Endothelial cell of umbilical vein (primary cell): ENCODE results near the gene MOK. TPM values are rescaled to one million over a fixed set of nuclear protein-coding genes. Genes with fewer than 3 reads are reported as not detected.

Experiments
- BruUV-seq: library from RNA; stranded (reverse); fragments of 400-500 nt; replicated peaks from 2 replicates; lab custom pipeline; 2021; lab: Mats Ljungman, UMichigan
- CTCF ChIA-PET: fragments of 300-600, 350-600 bp; sonication (Branson Sonifier 250); formaldehyde crosslinking; loops from one replicate; lab custom pipeline; 2021; ENCODE audit warnings: antibody characterized with exemption, inconsistent platforms; lab: Charles Lee
- POLR2A ChIA-PET: fragments of 300-600, 350-600 bp; sonication (Branson Sonifier 250); formaldehyde crosslinking; loops from one replicate; lab custom pipeline; 2021; ENCODE audit warnings: antibody characterized with exemption, inconsistent platforms; lab: Charles Lee
- DNase-seq: peaks from one replicate; pipeline ENCODE4 v3.0.0-alpha.2; 2011; ENCODE audit warnings: low read depth, low spot score
- FAIRE-seq: peaks from 2 replicates; lab custom pipeline; 2011; peaks lifted over from hg19 to GRCh38; lab: Jason Lieb, UNC
- H2AFZ ChIP-seq: 2 replicates; pipeline ENCODE4 v1.6.0; 2012; ENCODE audit warnings: low read depth, low read length, control low read depth, inconsistent platforms
- H3K27ac ChIP-seq: 2 replicates; pipeline ENCODE4 v1.5.1; 2011; ENCODE audit warnings: low read depth, mild to moderate bottlenecking, control low read depth, low read length, moderate library complexity; ENCODE audit not compliant: insufficient read depth
- H3K27me3 ChIP-seq, 2 experiments: 2 replicates each; pipeline versions ENCODE4 v1.6.0 to v1.6.1; 2011; ENCODE audit warnings: low read length in 2 of 2, mixed read lengths in 1 of 2; ENCODE audit not compliant: control insufficient read depth in 2 of 2, insufficient read depth in 2 of 2
- H3K36me3 ChIP-seq, 2 experiments: 2 replicates in 1 of 2; 3 replicates in 1 of 2; pipeline ENCODE4 v1.5.1; 2011; ENCODE audit warnings: low read length in 2 of 2, mild to moderate bottlenecking in 1 of 2, moderate library complexity in 1 of 2; ENCODE audit not compliant: control insufficient read depth in 2 of 2, insufficient read depth in 2 of 2; ENCODE audit errors: extremely low read depth in 1 of 2
- H3K4me1 ChIP-seq: 3 replicates; pipeline ENCODE4 v1.5.1; 2011; ENCODE audit warnings: mild to moderate bottlenecking, low read length; ENCODE audit not compliant: control insufficient read depth, insufficient read depth; ENCODE audit errors: extremely low read depth
- H3K4me2 ChIP-seq: 2 replicates; pipeline ENCODE4 v1.6.1; 2011; ENCODE audit warnings: low read length, control low read depth, mixed read lengths; ENCODE audit not compliant: insufficient read depth
- H3K4me3 ChIP-seq, 3 experiments: fragments of 200-600 bp in 1 of 3; sonication (generic), shearing (Covaris generic) in 1 of 3; replicated peaks in 1 of 3; 2 replicates each; pipeline ENCODE4 v1.5.1; 2011 to 2016; ENCODE audit warnings: control low read depth in 3 of 3, low read length in 3 of 3, mild to moderate bottlenecking in 2 of 3, inconsistent platforms in 1 of 3, low read depth in 1 of 3, moderate library complexity in 1 of 3; ENCODE audit not compliant: insufficient read depth in 1 of 3
- H3K79me2 ChIP-seq: 2 replicates; pipeline ENCODE4 v1.6.0; 2012; ENCODE audit warnings: low read length, inconsistent platforms; ENCODE audit not compliant: control insufficient read depth, insufficient read depth
- H3K9ac ChIP-seq: replicated peaks from 2 replicates; pipeline ENCODE3; 2011; ENCODE audit warnings: low read length, control low read depth; ENCODE audit not compliant: insufficient read depth; ENCODE audit errors: extremely low read depth
- H3K9me1 ChIP-seq: replicated peaks from 3 replicates; pipeline ENCODE4 v1.6.0; 2011; ENCODE audit warnings: mild to moderate bottlenecking, low read length; ENCODE audit not compliant: control insufficient read depth, insufficient read depth; ENCODE audit errors: extremely low read depth
- H3K9me3 ChIP-seq: replicated peaks from 2 replicates; pipeline ENCODE4 v1.5.1; 2012; ENCODE audit warnings: low read length, inconsistent platforms; ENCODE audit not compliant: control insufficient read depth, insufficient read depth
- H4K20me1 ChIP-seq: replicated peaks from 2 replicates; pipeline ENCODE3; 2011; ENCODE audit warnings: mild to moderate bottlenecking, low read length; ENCODE audit not compliant: control insufficient read depth, insufficient read depth; ENCODE audit errors: extremely low read depth
- EZH2 ChIP-seq: IDR thresholded peaks from 2 replicates; pipeline ENCODE4 v1.6.1; 2012; ENCODE audit warnings: borderline replicate concordance, low read depth, mild to moderate bottlenecking, moderate library complexity, low read length, inconsistent platforms; ENCODE audit not compliant: severe bottlenecking
- FOS ChIP-seq: IDR thresholded peaks from 2 replicates; pipeline ENCODE4 v1.6.1; 2011; ENCODE audit warnings: mild to moderate bottlenecking, low read length, moderate library complexity, borderline replicate concordance; ENCODE audit not compliant: insufficient read depth
- GATA2 ChIP-seq: IDR thresholded peaks from 2 replicates; pipeline ENCODE4 v1.7.0; 2011; ENCODE audit warnings: low read depth, mild to moderate bottlenecking, moderate library complexity, mixed read lengths, low read length; ENCODE audit not compliant: insufficient read length, insufficient read depth
- JUN ChIP-seq: IDR thresholded peaks from 2 replicates; pipeline ENCODE4 v1.6.1; 2011; ENCODE audit warnings: borderline replicate concordance, low read depth; ENCODE audit not compliant: insufficient read length, insufficient read depth
- MYC ChIP-seq: IDR thresholded peaks from one replicate; pipeline ENCODE4 v1.6.1; 2011; ENCODE audit warnings: mild to moderate bottlenecking, low read depth, low read length
- POLR2A ChIP-seq: IDR thresholded peaks from 2 replicates; pipeline ENCODE4 v1.6.1; 2012; ENCODE audit warnings: low read depth, mild to moderate bottlenecking, control low read depth, low read length
- POLR2AphosphoS5 ChIP-seq: IDR thresholded peaks from 2 replicates; pipeline ENCODE4 v1.6.1; 2012; ENCODE audit warnings: low read depth, mild to moderate bottlenecking, control low read depth, low read length, moderate library complexity; ENCODE audit not compliant: insufficient read depth
- dilution Hi-C: fragments of 300-500 bp; cut with MboI; formaldehyde crosslinking; loops from one replicate; pipeline ENCODE4 v1.15.0; 2019; ENCODE audit warnings: low sequenced_read_pairs; ENCODE audit not compliant: extremely low pct_ligation_motif_present
- intact Hi-C: fragments of 100-400 bp; cut with micrococcal nuclease; formaldehyde crosslinking; loops from one replicate; pipeline ENCODE4 v1.10.0; 2022
- polyA plus RNA-seq, 4 experiments: library from polyadenylated mRNA; depleted of rRNA in 3 of 4; stranded (reverse) in 3 of 4; unstranded in 1 of 4; fragments of >200 nt; gene quantifications; 2 replicates each; pipeline versions ENCODE4 v1.2.1 to v1.2.3, GENCODE V29; 2011 to 2012; ENCODE audit warnings: missing spikeins in 1 of 4
- total RNA-seq: library from RNA; stranded (reverse); gene quantifications from 2 replicates; pipeline ENCODE4 v1.2.3, GENCODE V29; 2021
- TF ChIP-seq, protein P1 (sequence below), 2 donors: IDR thresholded peaks; 1 replicate in 1 of 2; 2 replicates in 1 of 2; pipeline ENCODE4 v1.5.1; 2011; ENCODE audit warnings: low read length in 2 of 2, mild to moderate bottlenecking in 2 of 2, moderate library complexity in 2 of 2, control low read depth in 1 of 2, inconsistent platforms in 1 of 2, low read depth in 1 of 2; ENCODE audit not compliant: insufficient read depth in 1 of 2; ENCODE audit errors: extremely low read depth in 1 of 2
- TF ChIP-seq, protein P2 (sequence below): IDR thresholded peaks from 2 replicates; pipeline ENCODE4 v1.6.1; 2011; ENCODE audit not compliant: insufficient read depth, insufficient read length

Gene MOK
- total and polyA plus RNA-seq, 2 donors (not counting 3 experiments of a cell fraction or from before 2014, with no cell fraction given): 6.1 to 8.6 TPM

DNA sequence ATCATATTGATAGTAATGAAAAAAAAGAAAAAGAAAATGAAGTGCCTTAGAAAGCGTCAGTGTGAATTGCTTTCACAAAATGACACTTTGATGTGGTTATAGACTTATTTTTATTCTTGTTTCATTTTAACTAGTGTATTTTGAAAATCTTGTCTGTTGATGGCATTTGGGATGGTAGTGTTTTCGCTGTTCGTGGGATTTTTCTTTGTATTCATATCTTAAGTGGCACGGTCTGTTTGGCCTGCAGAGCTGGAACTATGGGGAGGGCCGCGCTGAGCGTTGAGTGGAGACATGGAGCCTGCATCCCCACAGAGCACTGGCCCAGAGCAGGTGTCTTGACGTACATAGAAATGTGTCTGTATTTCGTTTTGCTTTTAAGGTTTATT lies 103.6 kb downstream of the MOK start:
- Histone ChIP-seq H3K79me2 (peaks cover 3% of the 10 kb centered on the region), H2AFZ (no peak overlapping the region), H3K9me1 (no peaks in the 10 kb centered on the region), H3K27ac (no peak overlapping the region), H4K20me1 (no peaks in the 10 kb centered on the region), H3K9ac (no peak overlapping the region), H3K36me3 (peaks cover 6 to 12% of the 10 kb centered on the region in 2 experiments), H3K4me3 (no peak overlapping the region), H3K27me3 (no peaks in the 10 kb centered on the region), H3K9me3 (no peaks in the 10 kb centered on the region), H3K4me2 (no peak overlapping the region), H3K4me1 (no peaks in the 10 kb centered on the region)
- dilution Hi-C loops (no loop called here), intact Hi-C loops (no loop called here)
- DNase-seq (no peak), FAIRE-seq (no peak)
- TF ChIP-seq POLR2A (no peak), FOS (no peak), MYC (no peak), EZH2 (no peak), POLR2AphosphoS5 (no peak), JUN (no peak), GATA2 (no peak)
- TF ChIP-seq, protein P1, sequence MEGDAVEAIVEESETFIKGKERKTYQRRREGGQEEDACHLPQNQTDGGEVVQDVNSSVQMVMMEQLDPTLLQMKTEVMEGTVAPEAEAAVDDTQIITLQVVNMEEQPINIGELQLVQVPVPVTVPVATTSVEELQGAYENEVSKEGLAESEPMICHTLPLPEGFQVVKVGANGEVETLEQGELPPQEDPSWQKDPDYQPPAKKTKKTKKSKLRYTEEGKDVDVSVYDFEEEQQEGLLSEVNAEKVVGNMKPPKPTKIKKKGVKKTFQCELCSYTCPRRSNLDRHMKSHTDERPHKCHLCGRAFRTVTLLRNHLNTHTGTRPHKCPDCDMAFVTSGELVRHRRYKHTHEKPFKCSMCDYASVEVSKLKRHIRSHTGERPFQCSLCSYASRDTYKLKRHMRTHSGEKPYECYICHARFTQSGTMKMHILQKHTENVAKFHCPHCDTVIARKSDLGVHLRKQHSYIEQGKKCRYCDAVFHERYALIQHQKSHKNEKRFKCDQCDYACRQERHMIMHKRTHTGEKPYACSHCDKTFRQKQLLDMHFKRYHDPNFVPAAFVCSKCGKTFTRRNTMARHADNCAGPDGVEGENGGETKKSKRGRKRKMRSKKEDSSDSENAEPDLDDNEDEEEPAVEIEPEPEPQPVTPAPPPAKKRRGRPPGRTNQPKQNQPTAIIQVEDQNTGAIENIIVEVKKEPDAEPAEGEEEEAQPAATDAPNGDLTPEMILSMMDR (IDR thresholded peaks at IDR 0.05; ENCODE audit: extremely low read depth in 1 of 2, insufficient read depth in 1 of 2, low read depth in 1 of 2, low read length in 2 of 2): no peak
- TF ChIP-seq, protein P2, sequence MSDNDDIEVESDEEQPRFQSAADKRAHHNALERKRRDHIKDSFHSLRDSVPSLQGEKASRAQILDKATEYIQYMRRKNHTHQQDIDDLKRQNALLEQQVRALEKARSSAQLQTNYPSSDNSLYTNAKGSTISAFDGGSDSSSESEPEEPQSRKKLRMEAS: no peak
- no TSS peak for BruUV-seq
- CTCF ChIA-PET: interaction anchor here (0.8 kb wide), 1 partner anchor 13 kb away, joined by 3 read pairs; no protein-coding TSS in a partner anchor
- POLR2A ChIA-PET: interaction anchor here (0.6 kb wide), 1 partner anchor 27 kb away, joined by 8 read pairs; no protein-coding TSS in a partner anchor
